ENCODE measurements around the gene ITGA8.

- TF ChIP-seq CTCF (IDR thresholded peaks at IDR 0.05 in 8 of 11, conservative IDR thresholded peaks at IDR 0.05 in 3 of 11) (no peak), POLR2AphosphoS5 (IDR thresholded peaks at IDR 0.05) (no peak)
These were observed 67.6 kb downstream of the ITGA8 start for GRCh38 chr10:15652117-15652516.

Data from spleen (tissue), 7 donors.